Heart right ventricle (tissue), 16 donors: ENCODE results near the gene DCLK1. TPM values are rescaled to one million over a fixed set of nuclear protein-coding genes. Genes with fewer than 3 reads are reported as not detected.
A peak's percentile ranks its signal among the peaks of the same experiment; 100 is the strongest.

Experiments used
- ATAC-seq, 8 donors: fragments of 200-7000 bp; cut with Tn5 transposase; one replicate each; pipeline ENCODE4 v1.9.1; 2020; ENCODE audit warnings: mild to moderate bottlenecking in 8 of 8, moderate library complexity in 8 of 8, moderate number of reproducible peaks in 1 of 8
- DNase-seq, 2 donors: peaks; one replicate each; pipeline ENCODE4 v3.0.0-alpha.2; 2020
- H3K27ac ChIP-seq, 10 donors: fragments of 200-600 bp; sonication (generic) in 2 of 10; one replicate each; pipeline versions ENCODE4 v1.5.0 to v1.8.0; 2020 to 2022; ENCODE audit warnings: mild to moderate bottlenecking in 3 of 10
- H3K27me3 ChIP-seq, 7 donors: fragments of 200-600 bp; one replicate each; pipeline ENCODE4 v1.8.0; 2021 to 2022; ENCODE audit warnings: mild to moderate bottlenecking in 2 of 7
- H3K36me3 ChIP-seq, 9 donors: fragments of 200-600 bp; sonication (generic) in 1 of 9; one replicate each; pipeline versions ENCODE4 v1.5.0 to v1.8.0; 2020 to 2022; ENCODE audit warnings: mild to moderate bottlenecking in 2 of 9
- H3K4me1 ChIP-seq, 9 donors: fragments of 200-600 bp; sonication (generic) in 1 of 9; one replicate each; pipeline versions ENCODE4 v1.5.0 to v1.8.0; 2020 to 2022; ENCODE audit warnings: mild to moderate bottlenecking in 4 of 9
- H3K4me3 ChIP-seq, 10 donors: fragments of 200-600 bp; sonication (generic) in 2 of 10; one replicate each; pipeline versions ENCODE4 v1.5.0 to v1.8.0; 2020 to 2022; ENCODE audit warnings: mild to moderate bottlenecking in 7 of 10, moderate library complexity in 2 of 10
- H3K9me3 ChIP-seq, 11 donors: fragments of 200-600 bp in 10 of 11; sonication (generic) in 2 of 11; one replicate each; pipeline versions ENCODE4 v1.5.0 to v1.8.0; 2013 to 2022; ENCODE audit warnings: mild to moderate bottlenecking in 2 of 11, control low read depth in 1 of 11, moderate library complexity in 1 of 11
- WGBS, 2 donors: extraction: QIAGEN DNeasy Blood & Tissue Kit; methylation state at CpG; one replicate each; pipeline ENCODE4 v1.1.7; 2013; ENCODE audit warnings: inconsistent platforms in 1 of 2; 5-methylcytosine and 5-hydroxymethylcytosine counted together
- intact Hi-C, 10 donors: fragments of 100-400 bp; cut with DNase I; formaldehyde crosslinking; loops; one replicate each; pipeline versions ENCODE4 v1.11.1 to v1.14.2; 2022
- polyA plus RNA-seq, 2 donors: library from polyadenylated mRNA; stranded (reverse); fragments of 200-250 nt; gene quantifications; one replicate each; pipeline ENCODE4 v1.2.3, GENCODE V29; 2013
- total RNA-seq, 10 donors: library from RNA; stranded (reverse); fragmentation: NEBNext Ultra II Directional in 3 of 10; extraction: Animal tissue kit (Norgen Biotek cat#: 25700) in 3 of 10; gene quantifications; one replicate each; pipeline versions ENCODE4 v1.2.1 to v1.2.4, GENCODE V29; 2021 to 2023
- TF ChIP-seq, protein P1 (sequence below), 9 donors: fragments of 200-600 bp; sonication (generic) in 2 of 9; IDR thresholded peaks; one replicate each; pipeline versions ENCODE4 v1.5.0 to v1.8.0; 2021 to 2022; ENCODE audit warnings: antibody characterized with exemption in 9 of 9, mild to moderate bottlenecking in 5 of 9, moderate library complexity in 1 of 9
- donor health status: Arrhythmogenic right ventricular cardiomyopathy.
- donor health status: ischemic (EF 13 %, LVEDD 7.1; RV severe dilation, severe dysfunction).
- donor health status: healthy with polysubstance abuse.
- donor health status: DM: no; HTN: yes; CAD: no.
- donor health status: DM: no; HTN: no; CAD: no.
- donor health status: ischemic (EF 25% LVEDD 6.9; RV normal size, moderate dysfunction).
- donor health status: ischemic (EF 25% LVEDD 5.7; RV mildly dilated, moderate dysfunction).
- donor health status: healthy.
- donor health status: DM: yes; HTN: yes; CAD: no.
- donor health status: Ischemic cardiomyopathy.
- donor health status: ischemic (EF 35%, LVEDD 5.7; RV mildly dilated, moderate dysfunction).
- donor health status: nonischemic (EF 11% LVEDD 7.7; RV severe dilation, severe dysfunction).
- donor health status: DM: yes; HTN: yes; CAD: no.
- donor health status: PGD.
- donor health status: ischemic (EF 29% LVEDD 5.4; RV normal size, mild dysfunction).
- donor health status: nonischemic (EF 23%, LVEDD 6.1; RV moderate dilation, normal function).

The DCLK1 gene
- total and polyA plus RNA-seq, 12 donors = 3.4 to 16.9 (median 9.1) TPM

DNA sequence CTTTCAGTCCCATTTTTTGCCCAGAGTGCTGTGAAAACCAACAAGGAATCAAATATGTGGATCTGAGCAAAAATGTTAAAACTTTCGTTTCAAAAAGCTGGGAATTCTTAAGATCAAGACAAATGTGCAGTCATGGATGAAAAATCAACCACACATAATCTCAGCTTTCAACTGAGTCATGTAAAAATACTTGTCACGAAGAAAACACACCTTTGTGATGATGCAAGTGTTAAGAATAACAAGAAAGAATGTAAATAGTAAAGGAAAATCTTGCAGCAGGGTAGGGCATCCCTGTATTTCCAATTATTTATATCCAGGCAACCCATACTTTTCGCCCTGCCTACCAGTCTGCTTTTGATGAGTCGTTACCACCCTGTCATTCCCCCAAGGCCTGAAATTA, 27.4 kb upstream of the DCLK1 start:
- peaks cover 0 to 11% (median 0%) of the 10 kb centered on the region in 7 donors for H3K27me3 ChIP-seq
- no peak overlapping the region for H3K27ac ChIP-seq
- ATAC-seq (no peak), DNase-seq (no peak)
- no peak overlapping the region for H3K4me3 ChIP-seq
- peaks cover 0 to 14% (median 8%) of the 10 kb centered on the region in 9 donors for H3K4me1 ChIP-seq
- TF ChIP-seq, protein P1, sequence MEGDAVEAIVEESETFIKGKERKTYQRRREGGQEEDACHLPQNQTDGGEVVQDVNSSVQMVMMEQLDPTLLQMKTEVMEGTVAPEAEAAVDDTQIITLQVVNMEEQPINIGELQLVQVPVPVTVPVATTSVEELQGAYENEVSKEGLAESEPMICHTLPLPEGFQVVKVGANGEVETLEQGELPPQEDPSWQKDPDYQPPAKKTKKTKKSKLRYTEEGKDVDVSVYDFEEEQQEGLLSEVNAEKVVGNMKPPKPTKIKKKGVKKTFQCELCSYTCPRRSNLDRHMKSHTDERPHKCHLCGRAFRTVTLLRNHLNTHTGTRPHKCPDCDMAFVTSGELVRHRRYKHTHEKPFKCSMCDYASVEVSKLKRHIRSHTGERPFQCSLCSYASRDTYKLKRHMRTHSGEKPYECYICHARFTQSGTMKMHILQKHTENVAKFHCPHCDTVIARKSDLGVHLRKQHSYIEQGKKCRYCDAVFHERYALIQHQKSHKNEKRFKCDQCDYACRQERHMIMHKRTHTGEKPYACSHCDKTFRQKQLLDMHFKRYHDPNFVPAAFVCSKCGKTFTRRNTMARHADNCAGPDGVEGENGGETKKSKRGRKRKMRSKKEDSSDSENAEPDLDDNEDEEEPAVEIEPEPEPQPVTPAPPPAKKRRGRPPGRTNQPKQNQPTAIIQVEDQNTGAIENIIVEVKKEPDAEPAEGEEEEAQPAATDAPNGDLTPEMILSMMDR (IDR thresholded peaks at IDR 0.05) = no peak
- WGBS, 2 donors = 85 to 87% methylated on average over 4 of the region's 4 CpGs
- intact Hi-C loops = loop anchor here in 2 of 10 donors (10.0 kb wide), 2 partner anchors 164 to 174 kb away; no protein-coding TSS in a partner anchor
- no peaks in the 10 kb centered on the region for H3K36me3 ChIP-seq
- H3K9me3 ChIP-seq = no peaks in the 10 kb centered on the region

DNA sequence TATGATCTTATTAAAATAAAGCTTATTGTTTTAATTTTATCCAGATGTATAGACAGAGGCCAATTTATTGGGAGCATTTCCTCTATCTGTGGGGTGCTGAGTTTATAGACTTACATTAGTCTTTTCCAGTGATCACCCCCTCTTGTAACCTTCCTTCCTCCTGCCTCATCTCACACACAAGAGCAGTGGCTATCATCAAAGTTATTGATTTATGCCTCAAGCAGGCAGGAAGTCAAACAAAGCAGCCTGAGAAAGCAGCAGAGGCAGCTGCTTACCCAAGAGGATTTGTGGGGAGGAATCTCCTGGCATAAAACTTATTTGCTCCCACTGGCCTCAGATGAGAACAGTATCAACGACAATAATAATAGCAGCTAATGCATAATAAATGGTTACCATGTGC, 26.3 kb upstream of the DCLK1 start:
- TF ChIP-seq, protein P1 (IDR thresholded peaks at IDR 0.05) = no peak
- 40 to 78% methylated on average over 1 of the region's 1 CpG for WGBS, 2 donors
- Histone ChIP-seq H3K9me3 (peaks cover 0 to under 1% (median 0%) of the 10 kb centered on the region in 11 donors), H3K27ac (no peak overlapping the region), H3K36me3 (no peaks in the 10 kb centered on the region), H3K4me3 (no peak overlapping the region), H3K4me1 (peaks cover 0 to 10% (median 7%) of the 10 kb centered on the region in 9 donors), H3K27me3 (peaks cover 0 to 11% (median 0%) of the 10 kb centered on the region in 7 donors)
- ATAC-seq (no peak), DNase-seq (no peak)
- intact Hi-C loops = loop anchor here in 2 of 10 donors (10.0 kb wide), 2 partner anchors 163 to 173 kb away; no protein-coding TSS in a partner anchor

DNA sequence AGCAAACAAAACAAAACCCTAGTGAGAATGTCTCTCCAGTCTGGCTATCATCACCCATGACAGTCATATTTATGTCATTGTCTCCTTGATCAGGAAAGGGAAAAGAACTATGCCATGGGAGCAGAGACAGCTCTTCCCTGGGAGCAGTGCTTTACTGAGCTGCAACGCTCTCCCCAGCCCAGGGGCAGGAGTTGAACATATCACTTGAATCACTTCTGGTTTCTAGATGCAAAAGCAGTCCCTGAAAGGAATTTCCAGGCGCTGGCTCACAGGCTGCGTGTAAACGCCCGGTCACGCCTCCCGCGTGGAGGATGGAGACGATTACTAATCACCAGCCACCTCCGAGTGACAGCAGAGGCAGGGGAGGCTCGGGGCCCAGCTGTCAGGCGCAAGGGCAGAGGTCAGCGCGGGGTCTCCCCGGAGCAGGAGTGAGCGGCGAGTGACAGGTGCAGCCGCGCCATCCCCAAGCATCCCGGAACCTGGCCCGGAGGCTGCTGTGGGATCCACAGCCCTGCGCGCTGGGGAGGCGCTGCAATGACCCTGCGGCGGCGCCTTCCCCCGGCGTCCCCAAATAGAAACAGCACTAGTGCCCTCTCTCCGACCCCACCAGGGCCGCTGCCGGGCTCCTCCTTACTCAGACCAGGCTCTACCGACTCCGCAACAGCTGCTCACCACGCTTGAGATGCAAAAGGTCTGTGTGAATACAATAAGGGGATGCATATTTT, 23.5 kb upstream of the DCLK1 start:
- H3K9me3 ChIP-seq = peaks cover 0 to 11% (median 0%) of the 10 kb centered on the region in 11 donors
- H3K4me1 ChIP-seq = peaks cover 0 to 10% (median 7%) of the 10 kb centered on the region in 9 donors
- H3K27me3 ChIP-seq = peaks cover 0 to 11% (median 0%) of the 10 kb centered on the region in 7 donors
- intact Hi-C loops = loop anchor here in 2 of 10 donors (10.0 kb wide), 2 partner anchors 160 to 170 kb away; no protein-coding TSS in a partner anchor
- TF ChIP-seq, protein P1 (IDR thresholded peaks at IDR 0.05) = peak in 1 of 9 donors; percentile 12
- no peaks in the 10 kb centered on the region for H3K36me3 ChIP-seq
- peak overlapping the region in 2 of 10 donors; percentile 18 to 37 for H3K27ac ChIP-seq
- DNase-seq (peak; percentile 7 to 27), ATAC-seq (peak; percentile 63 to 95 (median 80))
- WGBS, 2 donors = 3 to 7% methylated on average over 35 of the region's 35 CpGs
- H3K4me3 ChIP-seq = peak overlapping the region in 9 of 10 donors; percentile 18 to 54 (median 41)

DNA sequence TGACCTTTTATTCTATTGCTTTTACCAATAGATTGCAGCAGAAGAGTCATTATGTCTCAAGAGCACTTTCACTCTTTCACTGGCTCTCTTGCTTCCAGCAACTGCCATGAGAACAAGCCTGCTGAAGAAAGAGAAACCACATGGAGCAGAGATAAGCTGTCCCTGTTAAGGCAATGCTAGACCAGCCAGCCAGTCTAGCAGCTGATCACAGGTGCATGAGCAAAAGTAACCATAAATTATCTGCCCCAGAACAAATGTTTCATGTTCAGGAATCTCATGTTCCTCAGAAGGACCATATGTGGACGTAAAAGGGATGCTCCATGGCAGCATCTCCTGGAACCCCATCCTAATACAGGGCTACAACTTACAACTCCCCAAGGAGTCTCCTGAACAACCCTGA, 20.4 kb upstream of the DCLK1 start:
- no peak overlapping the region for H3K4me3 ChIP-seq
- peaks cover 0 to 11% (median 3%) of the 10 kb centered on the region in 11 donors for H3K9me3 ChIP-seq
- whole genome bisulfite sequencing, 2 donors = 90 to 91% methylated on average over 1 of the region's 1 CpG
- intact Hi-C loops = loop anchor here in 2 of 10 donors (10.0 kb wide), 2 partner anchors 157 to 167 kb away; no protein-coding TSS in a partner anchor
- peaks cover 0 to 11% (median 0%) of the 10 kb centered on the region in 7 donors for H3K27me3 ChIP-seq
- no peak overlapping the region for H3K27ac ChIP-seq
- no peaks in the 10 kb centered on the region for H3K36me3 ChIP-seq
- TF ChIP-seq, protein P1 (IDR thresholded peaks at IDR 0.05) = no peak
- ATAC-seq = no peak
- no peak for DNase-seq
- H3K4me1 ChIP-seq = peaks cover 0 to 21% (median 7%) of the 10 kb centered on the region in 9 donors
